ENCODE measurements around the gene SYT17.

Gene SYT17

DNA sequence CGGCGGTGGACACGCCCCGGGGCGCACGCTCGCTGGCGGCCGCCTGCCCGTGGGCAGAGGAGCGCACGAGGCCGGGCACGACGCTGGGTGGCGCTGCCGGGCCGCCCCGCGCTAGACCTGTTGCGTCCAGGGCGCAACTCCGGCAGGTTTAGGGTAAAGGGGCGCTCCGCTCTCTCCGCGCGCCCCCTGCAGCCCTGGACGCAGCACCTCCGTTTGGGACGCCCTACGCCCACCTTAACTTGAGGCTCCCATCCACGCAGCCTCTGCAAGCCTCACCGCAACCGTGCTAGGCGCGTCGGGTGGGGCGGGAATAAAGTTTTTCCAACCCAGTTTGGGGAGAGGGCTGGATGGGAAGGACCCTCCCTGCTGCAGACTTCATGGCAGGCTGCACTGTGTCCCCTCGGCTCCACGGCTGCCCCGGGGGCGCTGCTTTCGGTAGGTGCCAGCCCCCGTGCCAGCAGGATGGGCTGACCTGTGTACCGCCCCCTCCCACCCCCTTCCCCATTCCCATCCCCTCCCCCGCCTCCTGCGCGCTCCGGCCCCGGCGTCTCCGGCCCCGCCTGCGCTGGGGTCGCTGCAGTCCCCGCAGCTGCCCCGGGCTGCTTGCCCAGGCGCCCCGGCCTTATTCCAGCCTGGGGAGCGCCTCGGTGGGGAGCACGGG, at the start of gene SYT17:
Gene SYT17 (plus strand): TSS at position 531 of the 661 bp plus-strand sequence. CDS start 407 bp downstream, outside the sequence.
- DNase-seq (ENCODE audit: low spot score) = peak; percentile 70

DNA sequence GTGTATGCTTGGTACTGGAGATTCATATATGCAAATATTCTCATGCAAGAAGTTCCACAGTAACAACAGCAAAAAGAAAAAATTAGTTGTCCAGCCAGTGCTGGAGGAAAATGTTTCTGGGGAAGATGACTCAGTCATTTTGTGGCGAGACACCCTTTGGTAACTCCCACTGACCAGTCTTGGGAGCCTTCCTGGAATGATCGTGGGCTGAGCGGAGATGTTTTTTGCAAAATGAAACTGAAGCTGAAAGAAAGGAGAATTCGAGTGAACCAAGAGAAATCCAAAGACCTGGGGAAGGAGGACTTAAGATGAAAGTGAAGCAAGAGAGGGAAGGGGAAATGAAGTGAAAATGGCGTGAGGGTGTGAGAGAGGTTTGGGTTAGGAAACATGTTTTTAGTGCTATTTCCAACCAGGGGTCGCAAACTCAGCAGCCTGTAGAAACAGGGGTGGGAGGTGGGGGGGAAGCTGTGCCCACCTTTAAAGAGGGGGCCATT, 49.1 kb upstream of the SYT17 start:
- no peak for DNase-seq (ENCODE audit: low spot score)

GRCh38 chr16:19119564-19119963, 48.5 kb upstream of the SYT17 start:
- no peak for DNase-seq (ENCODE audit: low spot score)

DNA sequence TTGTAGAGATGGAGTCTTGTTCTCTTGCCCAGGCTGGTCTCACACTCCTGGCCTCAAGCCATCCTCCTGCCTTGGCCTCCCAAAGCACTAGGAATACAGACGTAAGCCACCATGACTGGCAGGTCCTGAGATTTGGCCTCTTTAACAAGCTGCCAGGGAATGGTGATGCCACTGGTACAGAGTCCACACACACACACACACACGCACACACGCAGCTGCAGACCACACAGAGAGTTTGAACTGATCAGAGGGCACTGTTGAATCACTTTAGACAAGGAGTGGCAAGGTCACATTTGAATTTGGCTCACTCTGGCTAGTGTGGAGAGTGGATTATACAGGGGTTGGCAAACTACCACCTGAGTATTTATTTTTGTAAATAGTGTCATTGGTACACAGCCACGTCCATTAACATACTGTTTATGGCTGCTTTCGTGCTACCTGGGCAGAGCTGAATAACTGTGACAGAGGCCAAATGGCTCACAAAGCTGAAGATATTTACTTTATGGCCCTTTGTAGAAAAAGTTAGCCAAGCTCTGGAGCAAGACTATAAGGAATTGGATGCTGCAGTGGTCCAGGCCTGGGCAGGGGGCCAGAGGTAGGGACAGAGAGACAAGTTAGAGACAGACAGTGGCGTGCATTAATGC, 44.4 kb upstream of the SYT17 start:
- no peak for DNase-seq (ENCODE audit: low spot score)

- DNase-seq (ENCODE audit: low spot score) = no peak
These were observed 41.7 kb upstream of the SYT17 start for GRCh38 chr16:19126300-19126699.

DNA sequence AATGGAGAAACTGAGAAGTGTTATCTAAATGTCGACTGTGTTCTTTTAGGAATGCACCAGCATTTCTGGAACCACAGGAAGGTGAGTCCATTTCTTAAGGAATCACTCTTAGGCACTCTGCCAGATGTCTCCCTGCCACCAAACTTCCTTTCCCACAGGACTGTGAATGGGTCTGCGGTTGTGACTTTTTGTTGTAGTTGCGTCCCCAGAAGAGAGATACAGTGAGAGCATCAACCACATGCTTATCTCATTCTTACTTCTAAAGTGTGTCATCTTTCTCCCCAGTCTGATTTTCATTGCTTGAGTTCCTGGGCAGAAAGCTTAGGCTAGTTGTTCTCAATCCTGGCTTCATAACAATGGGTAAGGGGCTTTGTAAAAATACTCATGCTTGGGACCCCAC, 40.8 kb upstream of the SYT17 start:
- DNase-seq (ENCODE audit: low spot score) = no peak

- no peak for DNase-seq (ENCODE audit: low spot score)
These were observed 40.3 kb upstream of the SYT17 start for GRCh38 chr16:19127674-19128131.

- no peak for DNase-seq (ENCODE audit: low spot score)
These were observed 39.4 kb upstream of the SYT17 start for GRCh38 chr16:19128454-19129200.

DNA sequence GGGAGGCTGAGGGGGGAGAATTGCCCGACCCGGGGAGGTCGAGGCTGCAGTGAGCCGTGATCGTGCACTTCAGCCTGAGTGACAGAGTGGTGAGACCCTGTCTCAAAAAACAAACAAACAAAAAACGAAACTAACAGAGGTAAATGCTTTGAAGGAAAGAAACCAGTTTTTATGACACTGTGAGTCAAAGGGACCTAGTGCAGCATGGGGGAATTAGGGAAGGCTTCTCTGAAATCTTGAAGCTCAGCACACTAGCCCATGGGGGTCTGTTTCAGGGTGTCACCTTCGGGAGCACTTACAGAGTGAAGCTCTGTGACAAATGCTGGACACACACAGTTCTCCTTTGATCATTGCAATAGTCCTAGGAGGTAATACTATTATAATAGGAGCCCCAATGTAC, 37.7 kb upstream of the SYT17 start:
- no peak for DNase-seq (ENCODE audit: low spot score)

- DNase-seq (ENCODE audit: low spot score) = no peak
These were observed 36.9 kb upstream of the SYT17 start for GRCh38 chr16:19130852-19131824.

DNA sequence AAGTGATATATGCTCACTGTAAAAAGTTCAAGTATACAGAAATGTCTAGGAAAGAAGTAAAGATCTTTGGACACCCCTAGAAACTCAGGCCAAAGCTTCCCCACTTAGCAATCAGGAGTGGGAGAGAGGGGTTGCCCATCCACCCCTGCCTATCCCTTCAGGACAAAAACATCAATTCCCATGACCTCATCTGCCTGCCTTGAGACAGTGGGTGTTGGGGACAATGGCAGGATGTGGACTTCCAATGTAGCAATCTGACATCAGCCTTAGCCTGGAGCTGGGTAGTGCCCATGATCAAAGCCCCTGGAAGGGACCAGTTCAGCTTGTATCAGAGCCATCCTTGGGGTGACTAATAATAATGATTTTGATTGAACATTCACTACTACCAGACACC, 36.2 kb upstream of the SYT17 start:
- DNase-seq (ENCODE audit: low spot score) = no peak

DNA sequence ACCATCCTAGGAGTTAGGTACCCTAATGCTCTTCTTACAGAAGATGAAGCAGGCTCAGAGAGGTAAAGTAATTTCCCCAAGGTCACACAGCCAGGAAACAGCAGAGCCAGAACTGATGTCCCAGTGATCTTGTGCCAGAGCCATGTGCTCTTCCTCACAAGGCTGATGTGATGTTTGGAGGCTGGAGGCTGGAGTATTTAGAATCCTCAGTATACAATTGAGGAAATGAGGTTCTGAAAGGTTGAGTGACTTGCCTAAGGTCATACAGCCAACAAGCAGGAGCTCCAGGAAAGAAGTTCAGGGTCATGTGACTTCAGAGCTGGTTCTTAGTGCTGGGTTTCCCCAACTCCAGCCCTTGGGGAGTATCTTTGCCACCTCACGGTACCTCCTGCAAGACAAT, 35.8 kb upstream of the SYT17 start:
- DNase-seq (ENCODE audit: low spot score) = no peak

DNA sequence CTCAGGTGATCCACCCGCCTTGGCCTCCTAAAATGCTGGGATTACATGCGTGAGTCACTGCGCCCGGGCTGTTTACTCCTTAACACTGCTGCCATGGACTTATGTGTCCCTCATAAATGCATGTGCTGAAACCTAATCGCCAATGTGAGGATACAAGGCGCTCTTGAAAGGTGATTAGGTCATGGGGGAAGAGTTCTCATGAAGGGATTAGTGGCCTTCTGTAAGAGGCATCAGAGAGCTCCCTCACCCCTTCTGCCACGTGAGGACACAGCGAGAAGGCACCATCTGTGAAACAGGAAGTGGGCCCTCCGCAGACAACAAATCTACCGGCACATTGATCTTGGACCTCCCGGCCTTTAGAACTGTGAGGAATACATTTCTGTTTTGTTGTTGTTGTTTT, 35.1 kb upstream of the SYT17 start:
- no peak for DNase-seq (ENCODE audit: low spot score)

DNA sequence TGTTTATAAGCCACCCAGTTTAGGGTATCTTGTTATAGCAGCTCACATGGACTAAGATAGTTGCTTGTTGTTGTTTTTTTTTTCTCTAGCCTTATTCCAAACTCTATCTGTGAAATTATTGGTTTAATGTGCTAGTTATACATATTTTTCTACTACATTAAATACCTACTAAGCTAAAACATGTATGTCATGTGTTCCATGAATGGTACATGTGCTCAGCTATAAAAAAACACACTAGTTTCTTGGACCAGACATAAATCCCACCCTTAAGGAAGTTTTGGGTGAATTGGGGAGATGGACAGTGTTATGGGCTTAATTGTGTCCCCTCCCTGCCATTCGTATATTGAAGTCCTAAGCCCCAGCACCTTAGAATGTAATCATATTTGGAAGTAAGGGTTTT, 34.4 kb upstream of the SYT17 start:
- no peak for DNase-seq (ENCODE audit: low spot score)

GRCh38 chr16:19135201-19135842, 32.7 kb upstream of the SYT17 start:
- DNase-seq (ENCODE audit: low spot score) = no peak

DNA sequence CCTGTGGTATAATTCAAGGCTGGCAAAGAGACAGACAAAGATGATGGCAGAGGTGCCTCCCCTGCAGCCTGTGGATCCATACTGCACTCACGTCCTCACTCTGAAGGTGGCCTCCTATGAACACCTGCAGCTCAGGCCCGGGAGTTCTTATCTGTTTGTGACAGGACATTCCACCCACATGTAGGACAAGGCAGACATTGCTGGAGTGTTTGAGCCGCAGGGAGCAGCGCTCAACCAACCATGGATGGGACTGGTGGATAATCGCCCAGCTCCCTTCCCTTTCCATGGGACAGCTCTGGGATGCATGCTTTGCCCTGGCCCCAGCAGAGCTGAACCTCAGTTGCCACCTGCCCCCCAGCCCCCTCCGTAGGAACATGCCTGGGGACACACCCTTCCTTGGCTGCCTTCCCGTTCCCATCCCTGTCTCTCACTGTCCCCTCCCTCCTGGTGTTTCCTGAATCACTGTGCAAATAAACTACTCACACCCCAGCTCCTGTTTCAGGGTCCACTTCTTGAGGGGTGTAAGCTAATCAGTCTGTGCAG, 32.1 kb upstream of the SYT17 start:
- no peak for DNase-seq (ENCODE audit: low spot score)

GRCh38 chr16:19136549-19137196, 31.4 kb upstream of the SYT17 start:
- DNase-seq (ENCODE audit: low spot score) = no peak

DNA sequence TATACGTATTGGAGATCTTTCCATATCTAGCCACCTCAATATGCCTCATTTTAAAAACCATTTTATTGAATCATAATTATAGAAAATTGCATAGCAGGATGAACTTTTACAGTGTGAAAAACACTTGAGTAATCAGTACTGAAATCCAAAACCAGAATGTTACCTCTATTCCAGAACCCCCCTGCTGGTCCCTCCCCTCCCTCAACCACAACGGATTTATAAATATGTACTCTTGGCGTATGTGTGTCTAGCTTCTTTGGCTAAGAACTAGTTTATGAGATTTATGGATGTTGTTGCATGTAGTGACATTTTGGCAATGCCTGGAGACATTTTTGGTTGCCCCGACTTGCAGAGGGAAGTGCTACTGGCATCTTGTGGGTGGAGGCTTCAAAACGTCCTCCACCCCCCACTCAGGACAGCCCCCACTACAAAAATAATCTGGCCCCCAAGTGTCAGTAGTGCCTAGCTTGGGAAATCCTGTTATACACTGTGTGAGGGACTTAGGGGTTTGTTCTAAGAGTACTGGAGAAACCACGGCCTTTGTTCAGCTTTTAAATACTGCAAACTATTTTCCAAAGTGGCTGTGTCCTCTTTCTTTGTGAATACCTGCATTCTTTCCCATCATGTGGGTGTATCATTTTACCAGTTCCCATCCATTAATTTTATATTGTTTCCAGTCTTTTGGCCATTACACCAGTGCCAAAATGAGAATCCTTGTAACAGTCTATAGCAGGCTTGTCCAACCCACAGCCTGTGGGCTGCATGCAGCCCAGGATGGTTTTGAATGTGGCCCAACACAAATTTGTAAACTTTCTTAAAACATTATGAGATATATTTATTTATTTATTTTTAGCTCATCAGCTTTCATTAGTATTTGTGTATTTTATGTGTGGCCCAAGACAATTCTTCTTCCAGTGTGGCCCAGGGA, 30.6 kb upstream of the SYT17 start:
- DNase-seq (ENCODE audit: low spot score) = no peak

GRCh38 chr16:19138601-19139000, 29.4 kb upstream of the SYT17 start:
- DNase-seq (ENCODE audit: low spot score) = no peak

Measured in HuH-7.5 (cell line).